Measurements from ENCODE around the gene NBEA. TPM values are rescaled to one million over a fixed set of nuclear protein-coding genes. Genes with fewer than 3 reads are reported as not detected.

Gene NBEA
- total and polyA plus RNA-seq, 5 experiments from 2014 or later, result 1.1 to 8.0 (median 1.7) TPM

DNA sequence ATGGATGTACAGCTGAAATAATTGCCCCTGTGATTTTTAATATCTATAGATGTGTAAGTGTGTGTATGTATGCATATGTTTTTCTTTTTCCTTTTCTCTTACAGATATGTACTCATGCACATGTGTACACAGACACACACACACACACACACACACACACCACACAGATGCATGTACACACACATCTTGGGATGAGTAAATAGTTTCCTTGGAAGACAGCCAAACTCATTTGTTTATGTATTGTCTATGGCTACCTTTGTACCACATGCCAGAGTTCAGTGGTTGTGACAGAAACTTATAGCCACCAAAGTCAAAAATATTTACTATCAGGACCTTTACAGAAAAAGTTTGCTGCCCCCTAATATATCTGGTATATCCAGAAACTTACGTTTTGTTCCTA lies 341.8 kb downstream of the NBEA start:
- POLR2A ChIA-PET, result no interaction called here
- H3K4me1 Mint-ChIP-seq, result peaks cover 0 to 6% (median 0%) of the 10 kb centered on the region in 4 donors
- ATAC-seq (no peak), DNase-seq (no peak)
- H3K27ac Mint-ChIP-seq, result no peak overlapping the region
- H3K4me3 Mint-ChIP-seq, result no peak overlapping the region
- H3K9me3 Mint-ChIP-seq, result no peaks in the 10 kb centered on the region
- no peaks in the 10 kb centered on the region for H3K36me3 Mint-ChIP-seq
- no peaks in the 10 kb centered on the region for H3K27me3 Mint-ChIP-seq

DNA sequence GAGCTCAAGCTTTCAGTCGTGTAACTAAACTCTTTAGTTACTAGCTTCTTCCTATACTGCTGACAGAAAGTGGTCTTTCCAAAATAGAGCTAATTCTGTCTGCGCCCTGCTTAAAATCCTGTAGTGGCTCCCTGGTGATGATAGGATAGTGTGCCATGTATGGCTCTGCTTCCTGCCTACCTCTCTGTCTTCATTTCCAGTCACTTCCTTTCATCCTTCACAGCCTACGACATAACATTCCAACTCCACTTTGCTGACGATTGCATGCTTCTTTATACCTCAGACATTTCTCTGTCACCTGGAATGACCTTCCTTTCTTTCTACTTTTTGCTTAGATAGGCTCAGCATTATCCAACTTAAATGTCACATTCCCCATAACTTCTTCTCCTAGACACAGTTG lies 343.6 kb downstream of the NBEA start:
- Mint-ChIP-seq H3K4me3 (no peak overlapping the region), H3K27me3 (no peaks in the 10 kb centered on the region), H3K27ac (no peak overlapping the region), H3K9me3 (peaks cover 0 to 1% (median 0%) of the 10 kb centered on the region in 9 donors), H3K4me1 (peaks cover 0 to 6% (median 0%) of the 10 kb centered on the region in 4 donors), H3K36me3 (no peaks in the 10 kb centered on the region)
- POLR2A ChIA-PET, result no interaction called here
- DNase-seq (no peak), ATAC-seq (no peak)

DNA sequence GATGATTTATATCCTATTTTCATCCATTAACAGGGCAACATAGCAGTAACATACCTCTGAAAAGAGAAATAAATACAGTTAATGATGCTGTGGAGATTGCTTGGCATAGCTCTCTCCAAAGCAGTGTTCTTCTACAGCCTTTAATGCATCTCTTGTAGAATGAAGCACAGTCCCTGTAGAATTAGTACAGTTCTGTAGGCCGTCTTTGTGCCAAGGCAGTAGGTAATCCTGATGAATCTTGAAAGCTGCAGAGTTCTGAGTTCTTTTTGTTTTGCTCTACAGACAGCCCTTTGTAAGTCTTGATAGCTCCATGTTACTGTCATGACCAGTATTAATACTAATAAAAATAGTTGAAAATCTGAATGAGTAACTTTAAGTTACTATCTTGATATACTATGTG lies 350.3 kb downstream of the NBEA start:
- H3K27ac Mint-ChIP-seq, result no peak overlapping the region
- peaks cover 0 to 1% (median 0%) of the 10 kb centered on the region in 9 donors for H3K9me3 Mint-ChIP-seq
- POLR2A ChIA-PET, result no interaction called here
- H3K4me3 Mint-ChIP-seq, result no peak overlapping the region
- no peak for ATAC-seq
- no peaks in the 10 kb centered on the region for H3K36me3 Mint-ChIP-seq
- H3K27me3 Mint-ChIP-seq, result no peaks in the 10 kb centered on the region
- DNase-seq, result no peak
- H3K4me1 Mint-ChIP-seq, result peaks cover 2 to 9% (median 5%) of the 10 kb centered on the region in 4 donors

DNA sequence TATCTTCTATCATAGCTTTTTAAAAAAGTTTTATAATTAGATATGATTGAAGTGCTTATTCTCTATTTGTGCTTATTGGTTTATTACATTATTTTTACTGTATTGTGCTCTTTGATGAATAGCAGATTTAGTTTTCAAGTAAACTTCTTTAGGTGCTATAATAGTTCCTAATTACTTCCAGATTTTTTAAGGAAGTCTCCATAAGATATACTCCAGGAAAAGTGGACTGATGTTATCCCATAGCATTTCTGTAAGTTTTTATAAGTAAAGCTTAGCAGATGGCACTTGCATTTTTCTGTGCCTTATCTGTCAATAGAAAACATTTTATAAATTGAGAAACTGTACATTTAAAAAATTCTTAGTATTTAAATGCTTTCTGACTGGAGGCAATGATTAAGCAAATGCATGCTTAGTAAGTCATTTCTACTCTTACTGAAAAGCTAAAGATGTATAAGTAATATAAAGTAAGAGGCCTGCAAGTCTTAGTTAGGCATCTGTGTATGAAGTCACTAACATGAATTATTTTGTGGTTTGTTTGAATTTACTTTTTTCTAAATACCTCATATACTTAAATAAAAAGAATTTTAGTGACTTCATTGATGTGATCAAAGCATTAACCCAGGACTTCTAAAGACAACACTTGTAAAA lies 351.6 kb downstream of the NBEA start:
- no peak overlapping the region for H3K4me3 Mint-ChIP-seq
- no peaks in the 10 kb centered on the region for H3K36me3 Mint-ChIP-seq
- H3K9me3 Mint-ChIP-seq, result peaks cover 0 to 1% (median 0%) of the 10 kb centered on the region in 9 donors
- no peaks in the 10 kb centered on the region for H3K27me3 Mint-ChIP-seq
- ATAC-seq, result no peak
- DNase-seq, result no peak
- peaks cover 0 to 9% (median 5%) of the 10 kb centered on the region in 4 donors for H3K4me1 Mint-ChIP-seq
- no peak overlapping the region for H3K27ac Mint-ChIP-seq
- POLR2A ChIA-PET, result no interaction called here

DNA sequence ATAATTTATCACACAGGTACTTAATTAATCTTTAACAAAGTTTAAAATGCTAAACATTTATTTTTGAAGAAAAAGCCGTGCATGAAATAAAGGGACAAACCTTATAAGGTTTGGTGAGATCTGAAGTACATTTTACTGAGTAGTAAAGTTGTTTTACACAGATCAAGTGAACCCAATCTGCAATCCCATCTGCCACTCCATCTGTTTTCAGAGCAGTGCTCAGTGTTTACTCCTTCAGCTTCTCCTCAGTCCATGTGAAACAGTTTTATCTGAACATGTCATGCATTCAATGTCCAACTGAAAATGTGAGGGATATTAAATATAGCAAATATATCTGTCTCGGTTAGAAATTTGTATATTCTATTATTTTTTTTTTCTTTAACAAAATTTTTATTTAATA lies 367.6 kb downstream of the NBEA start:
- H3K4me1 Mint-ChIP-seq, result no peaks in the 10 kb centered on the region
- no peak overlapping the region for H3K27ac Mint-ChIP-seq
- no peaks in the 10 kb centered on the region for H3K27me3 Mint-ChIP-seq
- ATAC-seq, result no peak
- no peak for DNase-seq
- no peak overlapping the region for H3K4me3 Mint-ChIP-seq
- POLR2A ChIA-PET, result no interaction called here
- H3K9me3 Mint-ChIP-seq, result no peaks in the 10 kb centered on the region
- H3K36me3 Mint-ChIP-seq, result peaks cover 0 to 5% (median 0%) of the 10 kb centered on the region in 3 donors

DNA sequence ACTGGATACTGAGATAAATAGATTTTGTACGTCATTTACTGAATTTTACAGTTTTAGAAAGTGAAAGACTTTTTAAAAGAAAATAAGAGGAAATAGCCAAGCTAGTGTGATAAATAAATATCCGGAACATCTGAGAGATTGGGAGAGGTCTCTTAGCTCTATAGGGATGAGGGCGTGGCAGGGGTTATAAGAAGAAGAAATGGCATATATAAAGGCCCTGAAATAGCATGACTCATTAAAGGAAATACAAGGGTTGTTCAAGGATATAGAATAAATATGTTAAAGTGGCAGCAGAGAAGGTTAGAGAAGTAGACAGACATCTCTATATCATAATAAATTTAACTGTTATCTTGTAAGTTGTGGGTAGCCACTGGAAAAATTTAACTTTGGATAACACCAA lies 390.1 kb downstream of the NBEA start:
- POLR2A ChIA-PET, result no interaction called here
- Mint-ChIP-seq H3K27me3 (no peaks in the 10 kb centered on the region), H3K36me3 (peaks cover 0 to 21% (median 8%) of the 10 kb centered on the region in 3 donors), H3K27ac (no peak overlapping the region), H3K4me1 (no peaks in the 10 kb centered on the region), H3K4me3 (no peak overlapping the region), H3K9me3 (peaks cover 0 to 18% (median 4%) of the 10 kb centered on the region in 9 donors)
- DNase-seq (no peak), ATAC-seq (no peak)

DNA sequence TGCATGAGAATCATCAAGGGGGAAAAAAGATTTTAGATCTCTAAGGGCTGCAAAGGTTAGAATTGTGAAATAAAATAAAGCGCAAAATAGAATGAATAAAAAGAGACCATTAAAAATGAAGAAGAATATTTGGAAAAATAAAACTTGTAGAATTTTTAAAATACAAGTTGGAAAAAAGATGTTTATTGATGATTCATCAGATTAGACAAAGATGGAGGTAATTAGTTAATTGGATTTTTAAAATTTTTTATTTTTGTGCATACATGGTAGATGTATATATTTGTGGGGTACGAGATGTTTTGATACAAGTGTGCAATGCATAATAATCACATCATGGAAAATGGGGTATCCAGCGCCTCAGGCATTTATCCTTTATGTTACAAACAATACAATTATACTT lies 391.1 kb downstream of the NBEA start:
- H3K27me3 Mint-ChIP-seq, result no peaks in the 10 kb centered on the region
- POLR2A ChIA-PET, result no interaction called here
- no peak for DNase-seq
- H3K27ac Mint-ChIP-seq, result no peak overlapping the region
- H3K36me3 Mint-ChIP-seq, result peaks cover 0 to 19% (median 5%) of the 10 kb centered on the region in 3 donors
- no peak for ATAC-seq
- H3K9me3 Mint-ChIP-seq, result peaks cover 0 to 18% (median 4%) of the 10 kb centered on the region in 9 donors
- no peak overlapping the region for H3K4me3 Mint-ChIP-seq
- no peaks in the 10 kb centered on the region for H3K4me1 Mint-ChIP-seq

DNA sequence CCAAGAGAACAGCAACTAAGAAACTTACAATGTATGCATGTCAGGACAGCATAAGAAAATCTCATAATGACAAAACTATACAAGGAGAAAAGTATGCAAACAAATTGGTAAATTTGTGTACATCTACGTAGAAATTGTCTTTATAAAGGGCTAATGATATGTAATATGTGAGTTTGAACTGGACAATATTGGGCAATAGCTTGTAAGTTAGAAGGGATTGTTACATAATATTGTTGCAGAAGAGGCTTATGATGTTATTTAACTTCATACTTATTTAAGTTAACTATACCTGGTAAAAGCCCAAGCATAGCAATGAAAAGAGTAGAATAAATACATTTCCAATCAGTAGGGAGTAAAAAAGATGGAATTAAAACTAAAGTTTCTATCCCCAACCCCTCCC lies 400.4 kb downstream of the NBEA start:
- no peak overlapping the region for H3K4me3 Mint-ChIP-seq

DNA sequence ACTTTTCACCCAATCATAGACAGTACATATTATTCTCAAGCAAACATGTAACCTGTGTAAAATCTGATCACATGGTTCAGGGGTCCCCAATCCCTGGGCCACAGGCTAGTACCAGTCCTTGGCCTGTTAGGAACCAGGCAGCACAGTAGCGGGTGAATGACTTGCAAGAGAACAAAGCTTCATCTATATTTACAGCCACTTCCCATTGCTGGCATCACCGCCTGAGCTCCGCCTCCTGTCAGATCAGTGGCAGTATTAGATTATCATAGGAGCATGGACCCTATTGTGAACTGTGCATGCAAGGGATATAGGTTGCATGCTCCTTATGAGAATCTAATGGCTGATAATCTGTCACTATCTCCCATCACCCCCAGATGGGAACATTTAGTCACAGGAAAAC lies 401.3 kb downstream of the NBEA start:
- no peak for ATAC-seq
- H3K27me3 Mint-ChIP-seq, result no peaks in the 10 kb centered on the region
- no peak for DNase-seq
- peaks cover 0 to 3% (median 2%) of the 10 kb centered on the region in 3 donors for H3K36me3 Mint-ChIP-seq
- POLR2A ChIA-PET, result no interaction called here
- no peak overlapping the region for H3K27ac Mint-ChIP-seq
- H3K4me3 Mint-ChIP-seq, result no peak overlapping the region
- peaks cover 0 to 3% (median 0%) of the 10 kb centered on the region in 9 donors for H3K9me3 Mint-ChIP-seq
- H3K4me1 Mint-ChIP-seq, result no peaks in the 10 kb centered on the region

More for the DNA sequence above, 400.4 kb downstream of the NBEA start:
- no peaks in the 10 kb centered on the region for H3K27me3 Mint-ChIP-seq
- H3K27ac Mint-ChIP-seq, result no peak overlapping the region
- no peaks in the 10 kb centered on the region for H3K4me1 Mint-ChIP-seq
- ATAC-seq (no peak), DNase-seq (no peak)
- peaks cover 0 to 4% (median 3%) of the 10 kb centered on the region in 3 donors for H3K36me3 Mint-ChIP-seq
- POLR2A ChIA-PET, result no interaction called here
- peaks cover 0 to 3% (median 0%) of the 10 kb centered on the region in 9 donors for H3K9me3 Mint-ChIP-seq

DNA sequence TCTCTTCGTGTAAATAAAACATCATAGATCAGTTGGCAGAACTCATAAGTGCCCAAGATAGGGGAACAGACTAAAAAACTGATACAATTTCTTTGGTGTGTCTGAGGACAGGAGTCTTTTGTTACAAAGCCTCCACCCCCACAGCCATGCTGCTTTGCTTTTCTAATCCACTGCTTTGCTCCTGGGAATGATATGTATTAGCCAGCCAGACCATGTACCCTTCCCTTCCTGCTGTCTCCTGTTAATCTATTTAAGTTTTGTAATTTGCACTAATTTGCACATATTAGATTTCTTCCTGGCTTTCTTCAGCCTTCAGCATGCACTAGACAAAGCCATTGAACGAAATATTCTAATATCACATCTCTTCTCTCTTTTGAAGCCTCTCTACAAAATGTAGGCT lies 403.9 kb downstream of the NBEA start:
- no peak overlapping the region for H3K27ac Mint-ChIP-seq
- no peak for DNase-seq
- no peaks in the 10 kb centered on the region for H3K27me3 Mint-ChIP-seq
- no peaks in the 10 kb centered on the region for H3K9me3 Mint-ChIP-seq
- ATAC-seq, result no peak
- H3K4me3 Mint-ChIP-seq, result no peak overlapping the region
- no peaks in the 10 kb centered on the region for H3K36me3 Mint-ChIP-seq
- POLR2A ChIA-PET, result no interaction called here
- no peaks in the 10 kb centered on the region for H3K4me1 Mint-ChIP-seq

DNA sequence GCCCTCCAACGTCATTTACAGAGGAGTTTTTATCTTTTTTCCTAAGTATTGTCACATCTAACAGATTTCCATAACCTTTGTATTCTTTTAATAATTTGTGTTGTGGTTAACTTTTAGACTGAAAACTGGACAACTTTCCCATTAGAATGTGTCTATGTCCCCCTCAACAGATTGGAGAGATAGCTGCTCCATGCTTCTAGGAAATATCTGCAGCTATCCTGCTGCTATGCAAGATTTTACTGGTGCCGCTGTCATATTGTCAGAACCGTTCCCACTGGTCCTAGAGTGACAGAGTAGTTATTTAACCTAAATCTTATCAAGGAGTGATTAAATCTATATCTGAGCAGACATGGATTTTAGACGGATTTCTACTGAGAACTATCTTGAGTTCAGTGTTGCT lies 404.4 kb downstream of the NBEA start:
- ATAC-seq, result no peak
- H3K27ac Mint-ChIP-seq, result no peak overlapping the region
- no peaks in the 10 kb centered on the region for H3K4me1 Mint-ChIP-seq
- H3K4me3 Mint-ChIP-seq, result no peak overlapping the region
- POLR2A ChIA-PET, result no interaction called here
- DNase-seq, result no peak
- H3K9me3 Mint-ChIP-seq, result no peaks in the 10 kb centered on the region
- H3K27me3 Mint-ChIP-seq, result no peaks in the 10 kb centered on the region
- no peaks in the 10 kb centered on the region for H3K36me3 Mint-ChIP-seq

DNA sequence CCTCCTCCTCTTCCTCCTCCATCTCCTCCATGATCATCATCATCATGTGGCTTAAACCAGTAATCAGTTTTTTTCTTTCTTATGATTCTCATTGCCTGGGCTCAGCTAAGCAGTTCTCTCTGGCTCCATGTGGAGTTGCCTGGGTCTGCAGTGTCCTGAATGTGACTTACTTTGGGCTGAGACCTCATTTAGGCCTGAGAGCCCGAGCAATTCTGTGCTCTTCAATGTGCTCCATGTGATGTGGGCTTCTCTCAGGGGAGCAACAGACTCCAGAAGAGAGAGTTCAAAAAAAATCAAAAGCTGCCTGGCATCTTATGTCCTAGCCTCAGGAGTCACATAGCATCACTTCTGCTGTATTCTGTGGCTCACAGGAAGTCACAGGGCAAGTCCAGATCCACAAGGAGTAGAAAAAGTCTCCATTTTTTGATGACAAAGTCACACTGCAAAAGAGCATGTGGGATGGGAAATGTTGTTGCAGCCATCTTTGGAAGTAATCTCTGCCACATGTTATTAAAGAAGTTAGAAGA lies 405.7 kb downstream of the NBEA start:
- no peak for DNase-seq
- H3K27me3 Mint-ChIP-seq, result no peaks in the 10 kb centered on the region
- ATAC-seq, result no peak
- no peak overlapping the region for H3K27ac Mint-ChIP-seq
- H3K36me3 Mint-ChIP-seq, result peaks cover 0 to under 1% (median 0%) of the 10 kb centered on the region in 3 donors
- H3K9me3 Mint-ChIP-seq, result no peaks in the 10 kb centered on the region
- POLR2A ChIA-PET, result no interaction called here
- H3K4me1 Mint-ChIP-seq, result no peaks in the 10 kb centered on the region
- no peak overlapping the region for H3K4me3 Mint-ChIP-seq

DNA sequence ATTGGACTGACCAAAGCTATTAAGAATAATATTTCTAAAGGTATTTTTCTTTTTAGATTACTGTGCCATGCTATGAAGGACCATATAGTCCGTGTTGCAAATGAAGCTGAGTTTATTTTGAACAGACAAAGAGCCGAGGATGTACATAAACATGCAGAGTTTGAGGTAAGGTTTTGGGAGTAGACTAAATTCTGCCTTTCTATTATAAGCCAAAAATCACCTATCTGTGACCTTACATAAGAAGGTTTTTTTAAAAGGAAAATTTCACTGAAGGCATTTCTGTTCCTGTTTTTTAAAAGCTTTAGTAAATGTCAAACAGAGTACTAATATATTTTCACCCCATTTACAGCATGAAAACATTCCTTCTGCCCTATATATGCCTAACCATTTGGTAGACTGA lies 407.0 kb downstream of the NBEA start:
- Mint-ChIP-seq H3K9me3 (no peaks in the 10 kb centered on the region), H3K27ac (no peak overlapping the region), H3K4me3 (no peak overlapping the region), H3K36me3 (peaks cover 0 to 4% (median 3%) of the 10 kb centered on the region in 3 donors), H3K4me1 (no peaks in the 10 kb centered on the region), H3K27me3 (no peaks in the 10 kb centered on the region)
- DNase-seq (no peak), ATAC-seq (no peak)
- POLR2A ChIA-PET, result no interaction called here

DNA sequence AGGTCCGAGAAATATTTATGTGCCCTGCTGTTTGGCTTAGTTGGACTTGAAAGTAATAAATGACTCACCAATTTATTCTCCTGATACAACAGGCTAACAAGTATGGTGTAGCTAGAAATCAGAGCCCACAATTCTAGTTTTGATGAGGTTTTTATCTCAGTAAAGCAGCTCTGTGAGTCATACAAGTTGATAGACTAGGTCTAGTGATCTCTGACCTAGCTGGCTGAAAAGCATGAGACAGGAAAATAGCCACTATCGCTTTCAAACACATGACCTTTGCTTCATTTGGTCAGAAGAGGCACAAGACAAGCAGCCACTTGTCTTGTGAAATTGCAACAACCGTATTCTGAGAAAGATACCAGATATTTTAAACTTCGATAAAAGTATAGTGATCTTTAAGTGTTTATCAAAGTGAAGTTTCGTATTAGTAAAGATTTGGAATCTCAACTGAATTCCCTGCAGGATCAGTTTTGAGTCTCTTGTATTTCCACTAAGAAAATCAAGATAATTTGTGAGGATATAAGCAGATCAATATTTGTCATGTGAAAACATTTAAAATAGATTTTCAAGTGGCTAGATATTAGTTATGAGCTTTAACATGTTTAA lies 407.7 kb downstream of the NBEA start:
- no peaks in the 10 kb centered on the region for H3K9me3 Mint-ChIP-seq
- peaks cover 0 to 4% (median 3%) of the 10 kb centered on the region in 3 donors for H3K36me3 Mint-ChIP-seq
- H3K27ac Mint-ChIP-seq, result no peak overlapping the region
- DNase-seq, result no peak
- no peaks in the 10 kb centered on the region for H3K4me1 Mint-ChIP-seq
- POLR2A ChIA-PET, result no interaction called here
- H3K4me3 Mint-ChIP-seq, result no peak overlapping the region
- no peaks in the 10 kb centered on the region for H3K27me3 Mint-ChIP-seq
- no peak for ATAC-seq
